GM19035 (cell line): ENCODE results near the gene COLGALT1.
"Not testable (repeated sequence)": the region's sequence is repeated elsewhere in the genome, so short reads cannot be mapped to it uniquely, and the experiment has no call there.

Experiments used
- ATAC-seq: cut with Tn5 transposase; IDR thresholded peaks from one replicate; pipeline ENCODE4 v1.9.1; 2021; ENCODE audit not compliant: unreplicated experiment

COLGALT1 gene

GRCh38 chr19:17557466-17557865 is 2.0 kb downstream of the COLGALT1 start:
- ATAC-seq, result no peak

GRCh38 chr19:17560205-17560595 is 4.8 kb downstream of the COLGALT1 start:
- ATAC-seq, result no peak

GRCh38 chr19:17562097-17562496 is 6.6 kb downstream of the COLGALT1 start:
- ATAC-seq, result no peak

GRCh38 chr19:17562561-17562960 is 7.1 kb downstream of the COLGALT1 start:
- no peak for ATAC-seq

- ATAC-seq, result no peak
These were observed 9.3 kb downstream of the COLGALT1 start for GRCh38 chr19:17564781-17565180.

GRCh38 chr19:17565611-17566010 is 10.2 kb downstream of the COLGALT1 start:
- no peak for ATAC-seq

- no peak for ATAC-seq
These were observed 12.5 kb downstream of the COLGALT1 start for GRCh38 chr19:17567940-17568339.

GRCh38 chr19:17570291-17570690 is 14.8 kb downstream of the COLGALT1 start:
- not testable (repeated sequence) for ATAC-seq

- ATAC-seq, result no peak
These were observed 15.3 kb downstream of the COLGALT1 start for GRCh38 chr19:17570791-17571190.

GRCh38 chr19:17572638-17573037 is 17.2 kb downstream of the COLGALT1 start:
- no peak for ATAC-seq

GRCh38 chr19:17575871-17576757 is 20.7 kb downstream of the COLGALT1 start:
- no peak for ATAC-seq

GRCh38 chr19:17576758-17577456 is 21.5 kb downstream of the COLGALT1 start:
- ATAC-seq, result no peak

- no peak for ATAC-seq
These were observed 22.1 kb downstream of the COLGALT1 start for GRCh38 chr19:17577457-17578097.

- no peak for ATAC-seq
These were observed 24.3 kb downstream of the COLGALT1 start for GRCh38 chr19:17579661-17580244.

GRCh38 chr19:17580470-17581144 is 25.2 kb downstream of the COLGALT1 start:
- ATAC-seq, result no peak

- no peak for ATAC-seq
These were observed 25.9 kb downstream of the COLGALT1 start for GRCh38 chr19:17581211-17581874.

- ATAC-seq, result no peak
These were observed 27.2 kb downstream of the COLGALT1 start for GRCh38 chr19:17582613-17583012.

GRCh38 chr19:17584132-17584531 is 28.7 kb downstream of the COLGALT1 start:
- no peak for ATAC-seq

- ATAC-seq, result not testable (repeated sequence)
These were observed 29.9 kb downstream of the COLGALT1 start for GRCh38 chr19:17585395-17585794.

GRCh38 chr19:17590866-17591265 is 35.4 kb downstream of the COLGALT1 start:
- no peak for ATAC-seq
